NCI-H526 treated with DMSO at 0.1 percent for 48 hours (cell line): ENCODE measurements around the gene ARMH3.

ENCODE experiments used
- DNase-seq: peaks from one replicate; lab custom pipeline; 2025; lab: John Stamatoyannopoulos, UW

The ARMH3 gene

GRCh38 chr10:101831169-101831811 lies 224.7 kb downstream of the ARMH3 start:
- no peak for DNase-seq

- peak; percentile 67 for DNase-seq
Observed at GRCh38 chr10:101830322-101831168, 225.4 kb downstream of the ARMH3 start.

- DNase-seq, result peak; percentile 54
Observed at GRCh38 chr10:101829561-101830315, 226.2 kb downstream of the ARMH3 start.

- no peak for DNase-seq
Observed at GRCh38 chr10:101828766-101829551, 227.0 kb downstream of the ARMH3 start.

- no peak for DNase-seq
Observed at GRCh38 chr10:101827919-101828600, 227.9 kb downstream of the ARMH3 start.

GRCh38 chr10:101826852-101827434 lies 229.0 kb downstream of the ARMH3 start:
- DNase-seq, result no peak

GRCh38 chr10:101824736-101825135 lies 231.2 kb downstream of the ARMH3 start:
- no peak for DNase-seq

GRCh38 chr10:101818872-101819633 lies 236.9 kb downstream of the ARMH3 start:
- peak; percentile 76 for DNase-seq

- DNase-seq, result peak; percentile 96
Observed at GRCh38 chr10:101818119-101818871, 237.7 kb downstream of the ARMH3 start, which contains the start of gene OGA. Gene OGA (minus strand): TSS chr10:101818444. CDS start chr10:101818022, 422 bp downstream.

- no peak for DNase-seq
Observed at GRCh38 chr10:101817337-101818118, 238.4 kb downstream of the ARMH3 start.

- DNase-seq, result no peak
Observed at GRCh38 chr10:101816913-101817336, 239.0 kb downstream of the ARMH3 start.

GRCh38 chr10:101816376-101816775 lies 239.6 kb downstream of the ARMH3 start:
- DNase-seq, result no peak

- DNase-seq, result no peak
Observed at GRCh38 chr10:101814466-101815071, 241.4 kb downstream of the ARMH3 start.

- DNase-seq, result no peak
Observed at GRCh38 chr10:101812606-101813005, 243.4 kb downstream of the ARMH3 start.

- no peak for DNase-seq
Observed at GRCh38 chr10:101807158-101807557, 248.8 kb downstream of the ARMH3 start.

GRCh38 chr10:101803511-101803910 lies 252.5 kb downstream of the ARMH3 start:
- DNase-seq, result no peak

GRCh38 chr10:101797403-101798059 lies 258.4 kb downstream of the ARMH3 start:
- DNase-seq, result no peak
